Aorta (tissue), 5 donors: ENCODE measurements around the gene SYNGR4. TPM values are rescaled to one million over a fixed set of nuclear protein-coding genes. Genes with fewer than 3 reads are reported as not detected.
"Not testable (repeated sequence)": the region's sequence is repeated elsewhere in the genome, so short reads cannot be mapped to it uniquely, and the experiment has no call there.

Source experiments
- ATAC-seq: fragments of 200-7000 bp; cut with Tn5 transposase; one replicate; pipeline ENCODE4 v1.9.1; 2022; ENCODE audit warnings: moderate library complexity; ENCODE audit not compliant: low FRiP score
- DNase-seq, 2 donors: peaks; one replicate each; pipeline ENCODE4 v3.0.0-alpha.2; 2020
- H3K27ac ChIP-seq, 2 donors: one replicate each; pipeline ENCODE4 v1.5.1; 2013; ENCODE audit warnings: low read length in 2 of 2, mild to moderate bottlenecking in 2 of 2, moderate library complexity in 2 of 2, control low read depth in 1 of 2, inconsistent platforms in 1 of 2, low read depth in 1 of 2
- H3K27me3 ChIP-seq, 2 donors: one replicate each; pipeline ENCODE4 v1.6.1; 2013; ENCODE audit warnings: control low read depth in 1 of 2, low read length in 1 of 2, mild to moderate bottlenecking in 1 of 2, moderate library complexity in 1 of 2; ENCODE audit not compliant: insufficient read depth in 2 of 2, control insufficient read depth in 1 of 2
- H3K36me3 ChIP-seq, 2 donors: one replicate each; pipeline ENCODE4 v1.6.1; 2013; ENCODE audit warnings: control low read depth in 1 of 2, low read length in 1 of 2, mild to moderate bottlenecking in 1 of 2; ENCODE audit not compliant: insufficient read depth in 2 of 2, control insufficient read depth in 1 of 2
- H3K4me1 ChIP-seq, 2 donors: one replicate each; pipeline ENCODE4 v1.6.1; 2013; ENCODE audit warnings: low read length in 2 of 2, control low read depth in 1 of 2, mild to moderate bottlenecking in 1 of 2, moderate library complexity in 1 of 2; ENCODE audit not compliant: insufficient read depth in 2 of 2, control insufficient read depth in 1 of 2
- H3K4me3 ChIP-seq, 2 donors: one replicate each; pipeline ENCODE4 v1.5.1; 2013; ENCODE audit warnings: low read length in 2 of 2, control low read depth in 1 of 2, mild to moderate bottlenecking in 1 of 2
- H3K9me3 ChIP-seq: one replicate; pipeline ENCODE4 v1.6.1; 2013; ENCODE audit warnings: mild to moderate bottlenecking, low read length; ENCODE audit not compliant: control insufficient read depth
- WGBS, 2 donors: extraction: QIAGEN DNeasy Blood & Tissue Kit; methylation state at CpG; one replicate each; pipeline ENCODE4 v1.1.7; 2013; 5-methylcytosine and 5-hydroxymethylcytosine counted together
- intact Hi-C, 2 donors: fragments of 100-400 bp; cut with DNase I; formaldehyde crosslinking; loops; one replicate each; pipeline versions ENCODE4 v1.14.2 to v1.15.0; 2022
- polyA plus RNA-seq, 2 donors: library from polyadenylated mRNA; stranded (reverse); fragments of 200-250 nt; gene quantifications; one replicate each; pipeline ENCODE4 v1.2.3, GENCODE V29; 2013
- total RNA-seq, 2 donors: library from RNA; stranded (reverse); fragmentation: NEBNext Ultra II Directional; extraction: Animal tissue kit (Norgen Biotek cat#: 25700); gene quantifications; one replicate each; pipeline ENCODE4 v1.2.1, GENCODE V29; 2021
- donor health status: healthy with polysubstance abuse.
- donor health status: Bipolar disorder and iron deficiency.
- donor health status: DM: no; HTN: no; CAD: no.
- donor health status: DM: no; HTN: no; CAD: no.
- donor health status: DM: yes; HTN: yes; CAD: no.

SYNGR4 gene
- total and polyA plus RNA-seq, 4 donors: not detected

DNA sequence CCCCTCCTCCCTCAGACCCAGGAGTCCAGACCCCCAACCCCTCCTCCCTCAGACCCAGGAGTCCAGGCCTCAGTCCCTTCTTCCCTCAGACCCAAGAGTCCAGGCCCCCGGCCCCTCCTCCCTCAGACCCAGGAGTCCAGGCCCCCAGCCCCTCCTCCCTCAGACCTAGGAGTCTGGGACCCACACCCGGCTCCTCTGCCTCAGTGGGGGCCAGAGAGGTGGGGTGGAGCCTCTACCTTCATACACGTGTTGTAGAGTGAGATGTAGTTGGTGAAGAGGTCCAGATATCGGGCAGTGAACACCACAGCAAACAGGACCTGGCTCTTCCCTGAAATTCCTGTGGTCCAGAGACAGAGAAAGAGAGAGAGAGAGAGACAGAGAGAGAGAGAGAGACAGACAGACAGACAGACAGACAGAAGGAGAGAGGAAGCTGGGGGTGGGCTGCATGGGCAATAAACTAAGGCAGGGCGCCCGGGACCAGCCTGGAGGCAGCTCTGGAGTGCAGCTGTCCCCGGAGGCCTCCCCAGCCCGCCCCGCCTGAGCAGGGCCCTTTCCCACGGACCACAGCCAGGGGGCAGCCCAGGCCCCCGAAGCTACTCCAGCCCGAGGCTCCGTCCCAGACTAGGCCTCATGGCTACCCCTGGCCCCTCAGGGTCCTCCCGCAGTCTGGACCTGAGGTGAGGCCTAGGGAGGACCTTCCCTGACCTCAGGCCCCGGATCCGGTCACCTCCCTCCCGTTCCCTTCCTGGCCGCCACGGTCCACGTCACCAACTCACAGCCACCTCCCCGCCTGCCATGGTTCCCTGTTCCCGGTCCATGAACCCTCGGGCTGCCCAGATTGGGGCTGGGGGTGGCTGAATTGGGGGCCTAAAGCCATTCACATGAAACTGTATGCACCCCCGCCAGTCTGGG lies 26.3 kb downstream of the SYNGR4 start:
- no peaks in the 10 kb centered on the region for H3K27me3 ChIP-seq
- 1 to 2% methylated on average over 24 of the region's 24 CpGs for WGBS, 2 donors
- intact Hi-C loops: loop anchor here in 1 of 2 donors (1.0 to 5.0 kb wide), 2 partner anchors 68 to 194 kb away; a partner anchor contains a TSS
- H3K27ac ChIP-seq: peak overlapping the region; percentile 28 to 37
- ATAC-seq (peak; percentile 85), DNase-seq (peak; percentile 78 to 89)
- H3K4me1 ChIP-seq: no peaks in the 10 kb centered on the region
- H3K36me3 ChIP-seq: peaks cover 0 to 2% of the 10 kb centered on the region in 2 donors
- peak overlapping the region; percentile 68 to 92 for H3K4me3 ChIP-seq
- no peaks in the 10 kb centered on the region for H3K9me3 ChIP-seq

DNA sequence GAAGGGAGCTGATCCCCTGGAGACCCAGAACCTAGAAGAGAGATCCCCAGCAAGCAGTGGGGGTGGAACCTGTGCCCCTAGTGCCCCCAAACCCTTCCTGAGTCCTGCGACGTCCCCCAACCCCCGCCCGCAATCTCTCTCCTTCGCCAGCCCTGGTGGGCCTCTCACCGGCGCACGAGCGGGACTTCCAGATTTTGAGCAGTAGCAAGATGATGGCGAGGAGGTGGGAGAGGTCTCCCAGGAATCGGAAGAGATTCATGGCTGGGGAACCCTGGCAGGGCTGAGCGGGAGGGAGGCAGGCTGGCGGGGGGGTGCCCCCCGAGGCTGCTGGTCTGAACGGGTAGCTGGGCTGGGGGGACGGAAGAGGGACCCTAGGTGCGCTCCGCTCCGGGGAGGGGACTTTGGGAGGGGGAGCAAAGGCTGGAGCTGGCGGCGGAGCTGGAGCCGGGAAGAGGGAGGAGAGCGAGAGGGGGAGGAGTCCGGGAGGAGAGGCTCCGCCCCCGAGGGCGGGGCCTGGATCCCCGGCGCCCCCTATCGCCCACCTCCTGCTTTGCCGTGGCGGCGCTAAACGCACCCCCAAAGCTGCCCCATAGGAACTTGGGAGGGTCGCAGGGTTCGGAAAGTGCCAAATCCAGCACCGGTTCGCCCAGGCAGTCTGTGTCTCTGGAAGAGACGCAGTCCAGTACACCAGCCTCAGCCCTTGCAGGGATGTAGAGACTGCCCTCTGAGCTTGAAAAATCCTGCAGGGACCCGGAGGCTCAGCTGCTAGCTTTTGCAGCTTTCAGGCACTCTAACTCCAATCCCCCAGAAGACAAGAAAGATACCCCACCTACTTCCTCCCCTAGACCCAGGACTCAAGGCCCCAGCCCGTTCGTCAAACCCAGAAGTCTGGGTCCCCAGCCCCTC lies 27.2 kb downstream of the SYNGR4 start, which contains the start of gene KDELR1:
KDELR1 (minus strand) TSS at position 452 of the 906 bp plus-strand sequence; CDS start at position 259, 193 bp downstream.
- DNase-seq: peak; percentile 85 to 92
- no peaks in the 10 kb centered on the region for H3K9me3 ChIP-seq
- H3K4me3 ChIP-seq: peak within 1 kb of the TSS; percentile 68 to 92
- no peaks in the 10 kb centered on the region for H3K36me3 ChIP-seq
- intact Hi-C loops: loop anchor here in 1 of 2 donors (1.0 to 5.0 kb wide), 2 partner anchors 69 to 193 kb away; a partner anchor contains a TSS
- no peaks in the 10 kb centered on the region for H3K27me3 ChIP-seq
- H3K27ac ChIP-seq: peak within 1 kb of the TSS; percentile 28 to 37
- WGBS, 2 donors: 4 to 7% methylated on average over 34 to 42 of the region's 42 CpGs
- ATAC-seq: peak; percentile 95
- H3K4me1 ChIP-seq: no peaks in the 10 kb centered on the region

DNA sequence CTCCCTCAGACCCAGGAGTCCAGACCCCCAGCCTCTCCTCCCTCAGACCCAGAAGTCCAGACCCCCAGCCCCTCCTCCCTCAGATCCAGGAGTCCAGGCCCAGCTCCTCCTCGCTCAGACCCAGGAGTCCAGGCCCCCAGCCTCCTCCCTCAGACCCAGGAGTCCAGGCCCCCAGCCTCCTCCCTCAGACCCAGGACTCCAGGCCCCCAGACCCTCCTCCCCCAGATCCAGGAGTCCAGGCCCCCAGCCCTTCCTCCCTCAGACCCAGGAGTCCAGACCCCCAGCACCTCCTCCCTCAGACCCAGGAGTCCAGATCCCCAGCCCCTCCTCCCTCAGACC lies 27.8 kb downstream of the SYNGR4 start:
- intact Hi-C loops: loop anchor here in 1 of 2 donors (5.0 kb wide), 1 partner anchor 70 kb away; a partner anchor contains a TSS
- not testable (repeated sequence) for H3K9me3 ChIP-seq, H3K27me3 ChIP-seq, DNase-seq, H3K27ac ChIP-seq, H3K36me3 ChIP-seq, H3K4me1 ChIP-seq, ATAC-seq, H3K4me3 ChIP-seq
- WGBS, 2 donors: 86 to 87% methylated on average over 1 of the region's 1 CpG

DNA sequence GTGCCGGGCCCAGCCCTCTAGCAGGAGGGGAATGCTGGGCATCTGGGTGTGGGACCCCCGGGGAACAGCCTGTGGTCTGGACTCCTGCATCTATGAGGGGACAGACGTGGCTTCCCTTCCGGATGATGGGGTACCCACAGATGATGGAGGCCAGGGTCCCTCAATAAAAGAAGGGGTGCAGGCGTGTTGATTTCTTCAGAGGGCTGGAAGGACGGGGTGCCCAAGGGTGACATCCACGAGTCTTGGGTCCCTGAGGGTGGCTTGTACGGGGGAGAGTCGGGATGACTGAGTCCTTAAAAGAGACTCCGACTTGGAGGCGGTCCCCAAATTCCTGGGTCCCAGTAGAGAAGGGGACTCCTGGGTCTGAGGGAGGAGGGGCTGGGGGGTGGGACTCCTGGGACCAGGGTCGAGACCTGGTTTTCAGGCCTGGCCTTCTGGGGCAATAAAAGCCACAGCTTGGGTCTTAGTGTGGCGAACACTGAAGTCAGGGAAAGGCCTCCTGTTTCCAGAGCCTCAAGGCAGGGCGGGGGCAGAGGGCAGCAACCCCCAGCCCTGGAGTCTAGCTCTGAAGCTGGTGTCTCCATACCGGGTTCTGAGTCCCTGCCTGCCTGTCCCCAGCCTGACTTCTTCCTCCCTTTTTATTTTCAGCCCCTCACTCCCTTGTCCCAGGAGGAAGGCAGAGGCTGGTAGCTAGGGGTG lies 28.8 kb downstream of the SYNGR4 start:
- Histone ChIP-seq H3K9me3 (no peaks in the 10 kb centered on the region), H3K4me3 (no peak overlapping the region), H3K27me3 (no peaks in the 10 kb centered on the region), H3K36me3 (no peaks in the 10 kb centered on the region), H3K4me1 (no peaks in the 10 kb centered on the region), H3K27ac (no peak overlapping the region)
- no peak for ATAC-seq
- DNase-seq: no peak
- 86 to 91% methylated on average over 14 to 15 of the region's 15 CpGs for WGBS, 2 donors
- intact Hi-C loops: loop anchor here in 1 of 2 donors (5.0 kb wide), 1 partner anchor 71 kb away; a partner anchor contains a TSS

DNA sequence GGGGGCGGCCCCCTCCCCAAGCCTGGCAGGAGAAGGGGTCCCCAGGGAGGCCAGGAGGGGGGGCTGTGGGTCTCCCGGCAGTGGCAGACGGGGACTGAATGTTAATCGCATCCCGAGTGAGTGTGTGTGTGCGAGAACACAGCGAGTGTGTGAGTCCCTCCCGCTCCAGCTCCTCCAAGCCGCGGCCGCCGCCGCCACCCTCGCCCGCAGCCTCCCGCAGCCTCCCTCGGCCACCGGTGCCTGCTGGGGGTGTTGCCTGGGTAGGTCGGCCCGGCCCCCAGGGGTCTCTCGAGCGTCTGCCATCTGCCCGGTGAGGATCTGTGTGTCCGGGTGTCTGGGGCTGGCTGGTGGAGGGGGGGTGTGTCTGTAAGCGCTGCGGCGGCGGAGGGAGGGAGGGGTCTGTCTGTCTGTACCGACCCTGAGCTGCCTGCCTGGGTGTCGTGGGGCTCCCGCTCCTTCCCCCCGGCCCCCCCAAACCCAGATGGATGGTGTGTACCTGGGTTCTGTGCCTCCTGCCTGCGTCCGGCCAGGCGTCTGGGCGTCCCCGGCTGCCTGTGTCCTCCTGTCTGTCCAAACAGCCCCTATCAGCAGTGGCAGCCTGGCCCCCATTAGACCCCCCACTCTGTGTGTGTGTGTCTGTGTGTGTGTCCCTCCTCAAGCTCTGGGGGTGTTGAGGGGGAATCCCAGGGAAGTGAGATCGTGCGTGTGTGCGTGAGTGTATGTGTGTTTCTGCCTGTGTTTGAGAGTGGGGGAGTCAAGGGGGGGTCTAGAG lies 29.6 kb downstream of the SYNGR4 start, which contains the start of gene GRIN2D:
GRIN2D (plus strand) TSS at position 110 of the 772 bp plus-strand sequence. CDS start 4,725 bp downstream, outside the sequence.
- no peak within 1 kb of the TSS for H3K27ac ChIP-seq
- DNase-seq (no peak), ATAC-seq (no peak)
- no peaks in the 10 kb centered on the region for H3K36me3 ChIP-seq
- H3K4me3 ChIP-seq: no peak within 1 kb of the TSS
- 2% methylated on average over 37 to 40 of the region's 40 CpGs for WGBS, 2 donors
- H3K27me3 ChIP-seq: no peaks in the 10 kb centered on the region
- no peaks in the 10 kb centered on the region for H3K9me3 ChIP-seq
- intact Hi-C loops: loop anchor here in 1 of 2 donors (5.0 kb wide), 1 partner anchor 71 kb away; a partner anchor contains a TSS
- H3K4me1 ChIP-seq: no peaks in the 10 kb centered on the region

DNA sequence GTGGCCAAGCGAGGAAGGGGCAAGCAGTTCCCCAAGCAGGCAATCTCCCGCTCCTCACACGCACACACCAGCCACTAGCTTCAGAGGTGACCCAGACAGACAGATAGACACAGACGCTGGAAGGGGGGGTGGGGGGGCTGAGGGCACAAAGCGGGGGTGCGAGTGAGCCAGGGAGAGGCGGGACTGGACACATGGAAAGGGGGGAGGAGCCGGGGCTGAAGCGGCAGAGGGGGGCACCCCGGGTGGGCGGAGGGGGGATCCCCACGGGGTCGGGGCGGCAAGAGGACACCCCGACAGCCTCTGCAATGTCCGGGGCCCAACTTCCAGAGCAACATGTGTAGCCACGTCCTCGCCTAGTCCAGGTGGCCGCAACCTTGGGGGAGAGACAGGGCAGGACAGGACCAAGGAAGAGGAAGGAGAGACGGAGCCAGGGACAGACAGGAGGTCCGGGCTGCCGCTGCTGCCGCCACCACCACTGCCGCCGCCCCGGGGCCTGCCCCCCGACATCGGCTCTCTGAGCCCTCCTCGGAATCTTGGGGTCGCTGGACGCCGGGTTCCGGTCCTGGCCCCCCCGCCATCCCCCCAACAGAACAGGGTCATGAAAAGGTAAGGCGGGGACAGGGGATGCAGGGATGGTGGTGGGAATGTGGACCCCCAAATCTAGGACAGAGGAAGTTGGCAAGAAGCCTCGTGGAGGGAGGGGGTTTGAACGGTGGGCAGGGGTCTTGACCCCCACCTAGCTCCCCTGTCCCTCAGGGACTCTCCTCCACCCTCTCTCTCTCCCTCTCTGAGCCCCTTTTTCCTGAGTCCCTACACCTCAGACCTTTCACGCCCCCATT lies 30.4 kb downstream of the SYNGR4 start:
- ATAC-seq (no peak), DNase-seq (no peak)
- H3K27me3 ChIP-seq: no peaks in the 10 kb centered on the region
- intact Hi-C loops: loop anchor here in 1 of 2 donors (5.0 kb wide), 1 partner anchor 72 kb away; a partner anchor contains a TSS
- H3K27ac ChIP-seq: no peak overlapping the region
- no peaks in the 10 kb centered on the region for H3K36me3 ChIP-seq
- H3K4me3 ChIP-seq: no peak overlapping the region
- H3K4me1 ChIP-seq: no peaks in the 10 kb centered on the region
- WGBS, 2 donors: 4% methylated on average over 28 to 38 of the region's 38 CpGs
- no peaks in the 10 kb centered on the region for H3K9me3 ChIP-seq

DNA sequence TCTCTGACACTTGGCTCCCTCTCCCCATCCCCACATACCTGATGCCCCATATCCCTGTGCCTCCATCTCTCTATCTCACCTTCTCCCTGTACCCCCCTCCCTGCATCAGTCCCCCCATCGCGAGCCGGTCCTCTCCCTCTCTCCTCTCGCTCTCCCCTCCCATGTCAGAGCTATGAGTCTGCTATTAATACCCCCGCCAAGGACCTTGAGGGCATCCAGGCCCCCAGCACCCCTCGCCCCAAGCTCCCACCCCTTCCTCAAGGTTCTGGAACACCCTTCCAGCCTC lies 30.9 kb downstream of the SYNGR4 start:
- WGBS, 2 donors: 5 to 10% methylated on average over 6 of the region's 6 CpGs
- Histone ChIP-seq H3K27ac (no peak overlapping the region), H3K4me3 (no peak overlapping the region), H3K4me1 (no peaks in the 10 kb centered on the region), H3K9me3 (no peaks in the 10 kb centered on the region), H3K36me3 (no peaks in the 10 kb centered on the region), H3K27me3 (no peaks in the 10 kb centered on the region)
- DNase-seq (no peak), ATAC-seq (no peak)
- intact Hi-C loops: no loop called here
